GM21367 (cell line): Measurements from ENCODE around the gene TCF4.

Experiments used
- ATAC-seq: cut with Tn5 transposase; IDR thresholded peaks from one replicate; pipeline ENCODE4 v1.9.1; 2021; ENCODE audit not compliant: unreplicated experiment

Gene TCF4

DNA sequence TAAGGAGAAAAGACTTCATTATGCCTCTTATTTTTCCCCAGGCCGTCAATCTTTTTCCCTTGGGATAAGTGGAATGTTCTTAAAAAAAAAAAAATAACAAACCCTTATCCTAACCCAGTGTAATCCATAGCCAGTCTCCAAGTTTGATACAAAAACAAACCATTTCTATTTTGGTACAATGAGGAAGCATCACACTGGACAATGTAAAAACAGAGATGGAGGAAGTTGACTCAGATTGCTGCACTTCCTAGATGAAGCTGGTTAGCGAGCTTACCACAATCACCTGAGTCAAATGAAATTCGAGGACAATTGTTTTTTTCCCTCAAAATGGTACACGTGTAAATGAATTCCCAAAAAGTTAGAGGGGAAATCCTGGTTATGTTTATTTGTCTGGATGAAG lies 259.7 kb downstream of the TCF4 start:
- ATAC-seq: peak; percentile 47

DNA sequence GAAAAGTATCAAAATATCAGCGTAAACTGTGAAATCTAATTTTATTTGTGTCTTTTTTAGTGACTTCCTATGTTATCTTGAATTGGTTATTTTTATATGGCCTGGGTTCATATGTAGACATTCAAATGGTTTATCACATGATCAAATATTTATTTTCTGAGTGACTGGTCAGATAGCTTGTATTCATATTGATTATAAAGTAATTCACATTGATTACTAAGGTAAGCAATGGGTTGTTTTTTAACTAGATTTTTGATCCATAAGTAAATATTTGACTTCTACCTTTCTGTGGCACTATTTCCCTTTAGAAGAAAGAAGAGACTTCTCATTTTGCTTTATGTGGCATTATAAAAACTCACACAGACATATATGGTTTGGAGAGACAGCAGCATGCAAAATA lies 260.5 kb downstream of the TCF4 start:
- no peak for ATAC-seq

DNA sequence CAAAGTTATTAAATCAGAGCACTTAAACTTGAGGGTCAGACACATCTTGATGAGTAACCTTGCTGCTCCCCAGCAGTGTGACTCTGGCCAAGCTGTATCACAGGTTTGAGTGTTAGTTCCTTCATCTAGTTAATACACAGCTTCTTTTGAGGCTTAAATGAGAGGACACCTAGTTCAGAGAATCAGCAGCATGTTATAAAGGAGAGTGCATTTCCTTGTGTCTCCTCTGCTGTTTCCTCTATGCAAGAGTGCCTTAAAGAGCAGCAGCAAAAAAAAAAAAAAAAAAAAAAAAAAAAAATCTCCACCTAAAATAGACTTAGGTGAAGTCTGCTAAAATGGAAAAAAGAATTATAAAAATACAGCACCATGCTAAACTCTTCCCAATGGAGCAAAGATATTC lies 261.9 kb downstream of the TCF4 start:
- no peak for ATAC-seq

DNA sequence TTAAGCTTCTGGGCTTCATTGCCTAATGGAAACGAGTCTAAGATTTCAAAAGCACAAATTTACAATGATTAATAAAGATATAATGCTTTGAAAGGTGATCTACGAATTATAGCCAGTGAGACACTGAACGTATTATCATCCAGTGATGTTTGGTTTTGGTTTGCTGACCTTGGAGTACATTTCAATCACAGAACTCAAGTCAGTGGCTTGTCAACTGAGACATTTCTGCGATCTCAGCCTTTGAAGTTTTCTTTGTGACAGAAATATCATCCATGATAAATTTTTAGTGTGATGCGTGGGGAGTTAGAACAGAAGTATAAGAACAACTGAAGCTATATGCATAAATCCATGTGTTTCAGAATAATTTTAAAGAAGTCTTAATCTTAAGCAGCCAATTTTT lies 263.8 kb downstream of the TCF4 start:
- ATAC-seq: no peak

DNA sequence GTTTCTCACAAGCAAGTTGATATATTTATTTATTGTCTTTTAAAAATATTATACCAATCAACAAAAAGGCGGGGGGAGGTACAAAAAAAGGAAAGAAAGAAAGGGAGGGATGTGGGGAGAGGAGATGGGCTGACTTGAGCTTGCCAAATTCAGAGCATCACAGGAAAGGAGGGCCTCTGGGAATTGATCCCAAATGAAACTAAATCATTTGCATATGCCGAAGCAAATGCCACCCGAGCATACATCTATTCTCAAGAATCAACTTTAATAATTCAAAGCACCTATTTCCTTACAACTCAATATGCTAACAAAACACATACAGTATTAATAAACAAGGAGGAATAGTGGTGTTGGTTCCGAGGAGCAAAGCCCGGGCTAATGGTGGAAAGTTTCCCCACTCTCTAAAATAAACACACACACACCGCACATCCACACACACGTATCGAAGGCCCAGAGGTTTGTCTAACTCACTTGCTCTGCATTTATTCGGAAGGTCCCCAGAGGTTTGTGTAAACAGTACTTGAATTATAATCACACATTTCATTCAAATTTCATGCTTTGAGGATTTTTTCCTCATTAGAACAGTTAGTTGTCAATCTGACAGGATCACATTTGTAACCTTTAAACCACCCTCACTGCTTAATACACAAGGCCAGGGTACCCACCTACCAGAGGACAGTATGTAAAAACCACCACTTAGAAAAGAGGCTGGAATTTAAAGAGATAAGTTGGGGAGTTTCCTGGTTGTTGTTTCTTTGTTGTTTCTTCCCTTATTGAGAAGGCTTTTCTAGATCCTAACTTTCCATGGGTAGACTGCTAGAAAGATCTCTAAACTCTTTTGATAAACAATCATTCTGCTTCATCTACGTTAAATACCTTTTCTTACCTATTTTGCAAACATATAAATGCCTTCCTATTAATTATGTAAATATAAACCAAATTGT lies 264.7 kb downstream of the TCF4 start:
- ATAC-seq: no peak

DNA sequence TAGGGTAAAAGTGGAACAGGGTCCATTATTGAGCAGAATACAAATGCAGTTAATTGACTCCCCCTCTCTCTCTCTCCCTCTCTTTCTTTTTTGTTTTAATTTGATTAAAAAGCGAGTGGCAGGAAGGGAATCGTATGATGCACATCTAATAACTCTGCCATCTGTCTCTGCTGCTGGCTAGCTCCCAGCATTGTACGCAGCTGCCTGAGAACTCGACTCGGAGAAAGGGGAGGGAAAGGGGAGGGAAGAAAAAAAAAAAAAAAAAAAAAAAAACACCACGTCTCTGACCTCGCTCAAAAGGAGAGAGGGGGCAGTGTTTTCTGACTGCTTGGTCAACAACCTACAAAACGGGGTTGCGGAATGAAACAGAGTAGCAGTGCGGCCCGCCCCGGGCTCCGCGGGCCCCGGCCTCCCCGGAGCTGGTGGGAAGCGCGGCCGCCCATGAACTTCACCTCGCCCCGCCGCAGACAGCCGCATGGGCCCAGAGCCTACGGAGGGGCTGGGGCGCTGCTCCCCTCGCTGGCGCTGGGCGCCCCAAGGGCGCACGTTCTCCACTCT lies 265.7 kb downstream of the TCF4 start:
- ATAC-seq: peak; percentile 51

DNA sequence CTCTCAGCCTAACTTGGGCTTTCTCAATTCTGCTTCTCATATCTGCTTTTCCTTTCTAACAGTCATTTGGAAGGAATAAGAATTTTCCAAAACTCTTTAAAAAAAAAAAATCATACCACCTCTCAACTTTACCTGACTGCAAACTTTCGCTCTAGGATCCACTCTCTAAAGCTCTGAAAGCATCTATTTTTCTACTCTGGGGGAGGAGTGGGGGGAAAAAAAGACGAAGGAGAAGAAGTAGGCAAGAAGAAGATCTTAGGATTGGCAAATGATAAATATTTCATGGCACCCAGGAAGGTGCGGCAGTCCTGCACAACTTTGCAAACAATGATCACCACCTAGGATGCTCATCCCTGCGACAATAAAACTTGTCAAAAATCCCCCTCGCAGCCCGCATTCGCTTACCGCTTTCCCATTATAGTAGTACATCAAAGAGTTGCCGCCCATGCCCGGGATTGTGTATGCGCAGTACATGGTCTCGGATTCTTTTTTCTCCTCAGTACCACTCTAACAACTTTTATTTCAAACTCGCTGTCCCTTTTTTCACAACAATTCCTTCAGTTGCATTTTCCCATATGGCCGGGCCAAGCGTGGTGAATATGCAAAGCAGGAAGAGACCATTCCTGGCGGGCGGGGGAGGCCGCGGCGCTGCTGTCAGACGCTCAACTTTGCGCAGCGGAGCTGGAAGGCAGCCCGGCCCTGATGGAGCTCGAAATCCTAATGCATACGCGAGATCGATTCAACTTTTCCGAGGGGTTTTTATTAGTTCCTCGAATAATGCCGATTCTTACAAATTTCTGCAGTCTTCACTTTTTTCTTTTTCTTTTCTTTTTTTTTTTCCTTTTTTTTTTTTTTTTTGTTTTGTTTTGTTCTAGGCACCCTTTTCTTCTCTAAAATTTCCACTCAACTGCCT lies 266.5 kb downstream of the TCF4 start:
- ATAC-seq: peak; percentile 61

DNA sequence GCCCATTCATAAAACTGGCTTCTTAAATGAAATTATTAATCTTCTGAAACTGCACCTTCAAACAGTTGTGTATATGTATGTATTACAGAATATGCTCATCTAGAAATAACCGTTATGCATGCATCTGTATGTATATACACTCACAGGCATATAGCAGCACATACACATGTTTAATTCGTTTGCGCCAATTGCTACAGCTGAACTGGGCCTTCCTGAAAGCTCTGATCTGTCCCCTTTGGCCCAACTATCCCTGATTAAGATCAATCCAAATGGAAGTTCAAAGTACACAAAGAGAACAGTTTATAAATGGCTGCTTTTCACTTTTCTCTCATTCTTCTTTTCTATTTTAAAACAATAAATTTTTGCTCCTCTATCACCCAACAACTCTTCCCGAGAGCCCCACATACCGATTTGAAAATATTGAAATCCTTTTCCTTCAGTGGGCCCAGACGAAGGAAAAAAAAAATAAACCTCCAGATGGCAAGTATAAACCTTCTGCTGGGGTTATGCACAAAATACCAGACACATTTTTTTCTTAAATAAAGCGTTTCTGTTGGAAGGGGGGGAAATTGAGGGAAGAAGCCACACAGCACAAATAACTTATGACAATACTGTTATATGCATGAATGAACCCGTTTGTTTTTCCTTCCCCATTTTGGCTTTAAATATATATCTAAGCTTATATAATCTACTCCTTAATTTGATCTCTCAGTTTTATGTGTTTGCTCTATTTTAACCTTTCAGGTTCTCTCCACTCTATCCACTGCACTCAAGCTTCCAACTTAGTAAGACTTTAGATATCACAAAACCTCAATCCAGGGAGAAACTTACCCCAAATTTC lies 267.3 kb downstream of the TCF4 start:
- ATAC-seq: no peak

DNA sequence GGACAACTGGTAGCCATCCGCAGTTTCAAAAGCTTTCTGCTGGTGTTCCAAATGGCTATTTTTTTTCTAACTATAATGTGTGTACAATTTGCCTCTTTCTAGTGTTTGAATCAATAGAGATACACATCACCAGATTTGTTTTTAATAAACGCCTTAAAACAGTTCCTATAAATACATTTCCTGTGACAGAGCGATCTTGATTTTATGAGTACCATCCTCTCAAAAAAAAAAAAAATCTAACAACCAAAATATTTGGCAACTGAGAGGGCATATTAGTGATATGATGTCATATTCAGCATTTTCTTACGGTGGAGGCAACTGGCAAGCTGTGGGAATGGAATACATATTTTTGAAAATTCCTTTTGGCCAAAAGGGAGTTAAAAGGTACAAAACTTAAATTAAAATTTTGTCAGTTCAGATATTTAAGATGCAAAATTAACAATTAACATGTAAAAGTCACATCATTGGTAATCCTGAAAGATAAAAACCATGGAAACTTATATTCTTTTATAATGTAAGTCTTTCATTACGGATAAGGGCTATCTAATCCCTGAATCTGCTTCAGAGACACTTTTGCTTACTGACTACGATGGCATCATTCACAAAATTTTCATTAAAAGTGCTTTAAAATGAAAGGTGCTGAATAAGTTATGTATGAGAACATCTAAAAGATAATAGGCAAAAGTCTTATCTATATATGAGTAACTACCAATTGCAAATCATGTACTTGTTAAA lies 268.4 kb downstream of the TCF4 start:
- no peak for ATAC-seq

DNA sequence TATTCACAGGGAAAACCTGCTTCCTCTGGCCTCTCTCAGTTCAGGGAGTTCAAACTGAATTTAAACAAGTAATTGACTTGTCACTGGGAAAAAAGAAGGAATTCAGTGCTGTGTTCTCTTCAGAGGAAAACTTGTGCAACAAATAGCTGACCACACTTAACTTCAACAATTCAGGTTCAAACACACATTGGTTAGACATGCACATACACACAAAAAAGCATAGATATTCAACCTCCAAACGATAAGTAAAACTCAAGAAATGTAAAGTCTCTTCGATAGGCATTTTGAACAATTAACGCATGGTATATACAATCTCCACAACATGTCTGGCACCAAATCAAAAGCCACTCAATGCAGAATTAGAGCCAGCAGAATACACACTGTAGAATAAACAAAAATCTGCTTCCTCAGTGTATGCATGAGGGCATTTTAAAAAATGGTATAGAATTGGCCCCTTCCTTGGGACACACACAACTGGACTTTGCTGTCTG lies 269.0 kb downstream of the TCF4 start:
- ATAC-seq: no peak

DNA sequence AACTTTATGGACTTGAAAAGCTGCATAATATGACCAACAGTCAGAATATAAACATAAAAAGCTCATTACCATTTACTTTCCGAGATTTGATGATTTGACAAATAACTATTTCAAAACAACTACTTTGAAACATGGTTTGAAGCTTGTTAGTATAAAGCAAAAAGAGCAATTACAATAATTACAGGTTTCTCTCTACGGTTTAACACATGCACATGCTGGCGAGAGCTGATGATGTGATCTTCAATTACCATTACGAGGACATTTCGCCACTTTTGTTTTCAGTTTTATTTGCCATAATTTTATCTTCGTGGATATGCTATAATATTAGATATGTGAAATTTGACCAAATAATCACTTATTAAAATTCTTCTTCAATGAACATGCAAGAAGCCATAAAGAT lies 270.1 kb downstream of the TCF4 start:
- ATAC-seq: no peak

DNA sequence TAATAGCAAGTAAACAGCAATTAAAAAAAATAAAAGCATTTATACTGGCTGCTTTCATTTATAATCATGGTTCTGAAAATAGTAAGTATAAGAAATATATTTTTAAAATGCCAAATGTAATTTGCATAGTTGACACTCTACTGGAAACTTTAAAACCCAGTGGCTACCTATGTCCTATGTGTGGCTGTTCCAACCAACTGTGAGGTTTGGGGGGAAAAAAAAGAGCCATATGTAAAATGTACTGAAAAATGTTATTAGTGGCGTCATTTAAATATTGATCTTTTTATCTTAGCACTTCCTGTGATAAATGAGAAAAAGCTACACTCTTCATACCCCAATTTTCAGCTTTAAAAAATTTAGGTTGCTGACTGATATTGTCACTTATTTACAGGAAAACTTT lies 270.7 kb downstream of the TCF4 start:
- no peak for ATAC-seq

DNA sequence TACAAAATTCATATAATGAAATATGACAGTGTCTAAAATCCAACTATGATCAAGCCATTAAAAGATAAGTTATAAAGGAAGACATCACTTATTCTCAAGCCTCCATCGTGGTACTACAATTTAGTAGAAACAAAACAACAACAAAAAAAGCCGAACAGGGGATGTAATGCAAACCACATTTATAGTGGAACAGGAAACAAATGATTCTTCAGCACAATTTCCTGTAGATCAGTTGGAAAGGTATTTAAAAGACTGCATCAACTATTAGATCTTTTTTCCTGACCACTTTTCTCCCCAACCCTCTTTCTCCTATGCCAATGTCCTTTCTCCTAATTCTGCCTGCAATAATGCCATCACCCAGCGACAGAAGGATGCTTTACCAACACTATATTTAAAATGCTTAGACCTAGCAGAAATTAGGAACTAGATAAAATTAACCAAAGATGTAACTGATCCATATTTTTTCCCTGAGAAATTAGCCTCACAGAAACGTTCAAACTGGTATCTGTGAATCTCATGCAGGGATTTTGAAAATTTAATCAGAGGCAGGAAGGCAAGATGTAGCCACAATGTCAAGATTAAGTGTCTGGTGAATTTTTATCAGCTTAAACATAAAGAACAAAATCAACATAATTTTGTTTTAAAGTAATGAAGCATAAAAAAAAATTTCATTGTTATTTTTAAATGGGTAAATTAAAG lies 271.4 kb downstream of the TCF4 start:
- ATAC-seq: no peak

DNA sequence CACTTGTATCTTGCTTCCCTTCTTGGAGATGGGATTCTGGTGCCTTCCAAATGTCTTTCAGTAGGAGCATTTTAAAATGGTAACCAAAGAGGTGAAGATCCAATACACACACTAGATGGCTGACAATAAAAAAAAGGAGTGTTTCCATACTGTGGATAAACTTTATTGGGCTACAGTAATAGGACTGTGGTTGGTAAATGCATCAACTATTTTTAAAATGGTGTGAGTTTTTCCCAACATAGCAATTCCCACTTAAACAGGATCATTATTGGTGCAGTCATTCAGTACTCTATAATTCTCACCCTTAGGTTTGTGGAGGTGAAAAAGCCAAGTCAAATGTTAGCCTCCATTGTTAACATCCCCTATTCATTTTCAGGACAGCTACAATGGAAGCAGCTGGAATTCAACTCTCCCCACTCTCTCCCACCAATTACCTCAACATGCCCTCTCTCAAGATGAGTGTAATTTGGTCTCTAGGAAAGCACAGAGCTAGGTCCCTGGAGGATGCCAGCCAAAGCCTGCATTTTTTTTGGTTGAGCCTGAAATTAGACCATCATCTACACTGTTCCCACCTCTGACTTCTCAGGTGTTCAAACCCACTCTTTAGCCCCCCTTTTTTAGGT lies 273.3 kb downstream of the TCF4 start:
- ATAC-seq: no peak

DNA sequence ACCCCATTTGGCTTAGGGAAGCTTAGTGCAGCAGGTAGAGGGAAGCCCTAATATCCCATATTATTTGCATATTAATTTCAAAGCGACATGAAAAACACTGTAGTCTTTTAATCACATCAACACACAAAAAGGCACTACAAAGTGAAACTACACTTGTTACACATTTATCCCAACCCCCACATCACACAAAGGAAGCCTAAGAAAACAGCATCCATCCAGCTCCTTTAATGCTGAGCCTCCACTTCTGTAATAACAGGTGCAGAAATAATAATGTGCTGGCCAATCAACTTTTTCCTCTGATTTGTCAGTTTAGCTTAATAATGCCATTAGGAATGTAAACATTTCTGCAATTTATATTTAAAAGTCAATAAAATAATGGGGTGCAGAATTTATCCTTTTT lies 274.0 kb downstream of the TCF4 start:
- no peak for ATAC-seq

DNA sequence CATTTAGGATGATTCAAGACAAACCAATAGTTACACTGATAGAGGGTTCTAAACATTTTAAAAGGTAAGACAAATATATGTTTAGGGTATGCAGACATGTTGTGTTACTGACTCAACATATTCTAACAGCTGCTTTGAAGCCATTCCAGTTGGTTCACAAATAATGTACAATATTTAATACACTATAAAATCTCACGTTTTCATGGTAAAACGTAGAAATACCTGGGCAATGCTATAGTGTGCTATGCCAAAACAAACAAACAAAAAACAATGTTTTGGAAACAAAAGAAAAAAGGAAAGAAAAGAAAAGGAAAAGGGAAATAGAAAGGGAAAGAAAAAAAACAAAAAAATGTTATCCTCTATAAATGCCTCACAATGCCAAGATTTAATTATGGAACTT lies 277.1 kb downstream of the TCF4 start:
- no peak for ATAC-seq

DNA sequence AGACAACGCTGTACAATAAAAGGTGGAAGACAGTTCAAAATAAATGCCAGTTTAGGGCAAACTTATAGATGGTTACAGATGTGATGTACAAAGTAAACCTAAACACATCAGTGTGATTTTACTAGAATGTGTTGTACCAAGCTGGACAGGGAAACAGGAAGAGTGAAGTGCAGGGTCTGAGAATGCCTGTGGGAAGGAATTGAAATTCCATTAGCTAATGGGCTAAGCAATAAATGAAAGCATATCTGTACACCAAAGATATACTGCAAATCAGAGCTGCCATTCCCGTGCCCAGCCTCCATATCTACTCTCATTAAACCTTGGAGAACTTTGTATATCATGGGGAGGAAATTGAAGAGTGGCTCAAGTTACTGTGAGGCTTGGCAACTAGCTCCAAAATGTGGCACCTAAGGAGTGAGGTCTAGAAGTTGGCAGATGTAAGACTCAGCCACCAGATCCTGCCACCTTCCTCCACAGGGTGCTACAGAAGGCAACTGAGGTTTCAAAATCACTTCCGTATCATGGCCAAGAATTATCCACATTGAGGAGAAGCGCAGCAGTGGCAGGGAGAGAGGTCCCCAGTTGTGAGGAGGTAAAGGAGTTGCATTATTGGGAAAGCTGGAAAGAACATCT lies 277.8 kb downstream of the TCF4 start:
- no peak for ATAC-seq

DNA sequence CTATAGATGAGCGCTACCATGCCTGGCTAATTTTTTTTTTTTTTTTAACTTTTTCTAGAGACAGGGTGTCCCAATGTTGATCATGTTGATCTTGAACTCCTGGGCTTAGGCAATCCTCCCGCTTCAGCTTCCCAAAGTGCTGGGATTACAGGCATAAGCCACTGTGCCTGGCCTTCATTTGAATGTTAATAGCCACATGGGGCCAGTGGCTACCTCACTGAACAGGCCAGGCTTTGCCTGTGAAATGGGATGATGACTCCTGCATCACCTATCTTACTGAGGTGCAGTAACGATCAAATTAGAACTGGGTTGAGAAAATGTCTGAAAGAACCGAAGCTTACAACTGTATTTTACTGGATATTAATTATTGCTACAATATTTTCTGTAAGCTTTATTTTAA lies 278.7 kb downstream of the TCF4 start:
- no peak for ATAC-seq
